ENCODE data around the gene SCARF2.

The SCARF2 gene

DNA sequence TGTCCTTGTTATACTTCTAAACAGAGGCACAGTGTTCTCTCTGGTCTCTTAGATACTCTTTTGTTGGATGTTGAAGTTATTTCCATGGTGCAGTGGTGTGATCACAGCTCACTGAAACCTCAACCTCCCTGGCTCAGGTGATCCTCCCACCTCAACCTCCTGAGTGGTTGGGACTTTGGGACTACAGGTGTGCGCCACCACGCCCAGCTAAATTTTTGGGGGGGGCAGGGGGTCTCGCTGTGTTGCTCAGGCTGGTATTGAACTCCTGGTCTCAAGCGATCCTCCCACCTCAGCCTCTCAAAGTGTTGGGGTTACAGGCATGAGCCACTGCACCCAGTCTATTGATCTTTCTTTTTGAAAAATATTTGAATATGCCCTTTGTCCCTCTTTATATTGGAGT lies 28.7 kb downstream of the SCARF2 start:
- DNase-seq, result no peak

DNA sequence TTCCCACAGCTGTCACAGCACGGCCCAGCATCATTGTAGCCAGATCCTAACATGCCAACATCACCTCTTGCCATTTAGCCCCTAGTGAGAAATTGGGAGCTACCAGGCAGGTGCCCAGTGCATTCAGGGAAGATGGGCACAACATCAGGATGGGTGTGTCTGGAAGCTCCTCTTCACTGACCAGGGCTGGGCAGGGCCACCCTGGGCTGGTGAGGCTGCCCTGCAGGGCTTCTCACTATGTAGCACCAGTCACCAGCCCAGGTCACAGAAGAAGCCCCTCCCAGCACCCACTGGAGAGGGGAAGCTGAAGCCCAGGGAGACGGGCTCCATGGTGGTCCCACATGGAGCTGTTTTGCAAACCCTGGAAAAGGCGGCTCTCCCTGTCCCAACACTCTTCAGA lies 29.8 kb downstream of the SCARF2 start:
- no peak for DNase-seq

- no peak for DNase-seq
Observed at GRCh38 chr22:20406686-20407408, 30.8 kb downstream of the SCARF2 start.

- DNase-seq, result no peak
Observed at GRCh38 chr22:20405931-20406685, 31.5 kb downstream of the SCARF2 start.

- DNase-seq, result no peak
Observed at GRCh38 chr22:20405291-20405930, 32.2 kb downstream of the SCARF2 start.

GRCh38 chr22:20404881-20405280 lies 32.7 kb downstream of the SCARF2 start:
- no peak for DNase-seq

- no peak for DNase-seq
Observed at GRCh38 chr22:20403779-20404140, 33.9 kb downstream of the SCARF2 start.

GRCh38 chr22:20402960-20403778 lies 34.5 kb downstream of the SCARF2 start:
- no peak for DNase-seq

- no peak for DNase-seq
Observed at GRCh38 chr22:20401376-20402014, 36.1 kb downstream of the SCARF2 start.

- no peak for DNase-seq
Observed at GRCh38 chr22:20400606-20401375, 36.8 kb downstream of the SCARF2 start.

DNA sequence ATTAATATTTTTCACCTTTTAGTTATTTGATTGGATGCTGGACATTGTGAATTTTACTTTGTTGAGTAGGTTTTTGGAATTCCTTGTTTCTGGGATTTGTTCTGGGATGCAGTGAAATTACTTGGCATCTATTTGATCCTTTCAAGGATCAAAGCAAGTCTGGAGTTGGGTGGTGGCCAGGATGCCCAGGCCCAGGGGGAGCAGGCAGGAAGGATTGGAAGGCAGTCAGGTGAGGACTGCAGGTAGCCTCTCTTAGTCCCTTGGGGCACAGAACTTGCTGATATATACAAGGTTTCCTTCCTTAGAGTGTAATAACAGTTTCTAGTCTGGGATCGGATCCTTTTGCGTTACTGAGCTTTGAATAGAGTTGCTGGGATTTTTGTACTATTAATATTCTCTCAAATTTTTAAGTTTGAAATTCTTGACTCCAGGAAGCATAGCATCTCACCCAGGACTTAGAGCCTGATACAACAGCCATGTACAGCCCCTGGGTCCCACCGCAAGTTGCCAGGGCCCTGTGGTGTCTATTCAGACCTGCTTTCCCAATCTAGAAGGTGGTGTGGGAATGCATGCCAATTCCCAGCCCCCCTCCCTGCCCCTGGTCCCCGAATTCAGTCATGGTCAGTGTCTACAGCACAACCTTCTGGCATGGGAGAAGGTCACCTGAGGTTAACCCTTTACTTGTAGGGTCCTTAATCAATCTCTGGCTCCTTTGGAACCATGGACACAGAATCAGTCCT lies 37.6 kb downstream of the SCARF2 start:
- DNase-seq, result no peak

DNA sequence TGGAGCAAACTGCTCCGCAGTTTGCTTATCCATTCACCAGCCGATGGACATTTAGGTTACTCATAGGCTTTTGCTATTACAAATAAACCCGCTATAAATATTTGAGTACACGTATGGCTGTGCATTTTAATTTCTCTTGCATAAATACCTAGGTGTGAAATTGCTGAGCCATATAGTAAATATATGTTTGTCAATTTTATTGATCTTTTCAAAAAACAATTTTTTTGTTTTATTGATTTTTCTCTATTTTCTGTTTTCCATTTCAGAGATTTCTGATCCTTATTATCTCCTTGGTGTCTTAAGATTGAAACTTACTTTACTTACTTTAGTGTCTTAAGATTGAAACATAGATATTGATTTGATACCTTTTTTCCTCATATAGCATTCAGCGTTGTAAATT lies 39.2 kb downstream of the SCARF2 start:
- DNase-seq, result no peak

DNA sequence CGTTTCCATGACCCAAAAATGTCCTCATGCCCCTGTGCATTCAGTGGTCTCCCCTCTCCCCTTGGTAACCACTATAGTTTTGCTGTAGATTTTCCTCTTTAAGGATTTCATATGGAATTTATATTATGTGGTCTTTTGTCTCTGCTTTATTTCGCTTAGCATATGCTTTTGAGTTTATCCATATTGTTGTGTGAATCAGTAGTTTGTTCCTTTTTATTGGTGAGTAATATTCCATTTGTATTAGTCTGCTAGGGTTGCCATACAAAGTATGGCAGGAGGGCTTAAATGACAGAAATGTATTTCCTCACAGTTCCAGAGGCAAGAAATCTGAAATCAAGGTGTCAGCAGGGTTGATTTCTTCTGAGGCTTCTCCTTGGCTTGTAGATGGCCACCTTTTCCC lies 40.1 kb downstream of the SCARF2 start:
- no peak for DNase-seq

DNA sequence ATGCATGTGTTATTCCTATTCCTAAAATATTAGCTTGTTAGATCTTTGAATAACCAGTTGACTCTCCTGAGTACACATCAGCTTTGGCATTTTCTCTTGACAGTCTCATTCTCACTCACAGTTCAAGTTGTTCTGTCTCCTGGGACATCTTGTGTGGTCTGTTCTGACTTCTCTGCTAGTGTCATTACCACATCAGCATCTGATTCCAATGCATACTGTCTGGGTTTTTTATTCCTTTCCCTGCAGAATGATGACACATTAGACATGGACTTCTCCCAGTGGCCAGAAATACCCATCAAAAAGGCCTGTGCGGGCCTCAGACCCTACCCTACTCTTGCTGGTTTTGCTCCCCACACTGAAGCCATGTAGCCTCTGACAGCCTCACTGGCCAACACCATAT lies 41.0 kb downstream of the SCARF2 start:
- DNase-seq, result no peak

- DNase-seq, result no peak
Observed at GRCh38 chr22:20395907-20396287, 41.7 kb downstream of the SCARF2 start.

- no peak for DNase-seq
Observed at GRCh38 chr22:20395181-20395906, 42.3 kb downstream of the SCARF2 start.

GRCh38 chr22:20393705-20394476 lies 43.7 kb downstream of the SCARF2 start, which contains the start of gene ZNF74:
TSS of gene ZNF74 (plus strand) at chr22:20394151. CDS start at chr22:20394629, 478 bp downstream.
- peak; percentile 69 to 86 for DNase-seq

GRCh38 chr22:20392983-20393704 lies 44.5 kb downstream of the SCARF2 start:
- DNase-seq, result no peak
